ENCODE results near the gene GIMAP1. TPM values are rescaled to one million over a fixed set of nuclear protein-coding genes. Genes with fewer than 3 reads are reported as not detected.

The GIMAP1 gene
- total RNA-seq, 1 experiment from 2014 or later, result 0.10 TPM

- Histone ChIP-seq H3K79me2 (ENCODE audit: insufficient read depth, low read length) (no peaks in the 10 kb centered on the region), H3K9me3 (ENCODE audit: control insufficient read depth in 1 of 2, insufficient read depth in 1 of 2, low read depth in 1 of 2, low read length in 2 of 2) (no peaks in the 10 kb centered on the region), H3K4me3 (replicated peaks in 1 of 2; ENCODE audit: low read depth in 1 of 2, low read length in 2 of 2) (no peak overlapping the region), H3K9me2 (ENCODE audit: insufficient read depth) (no peaks in the 10 kb centered on the region), H3K4me2 (ENCODE audit: low read length) (no peak overlapping the region), H3K4me1 (ENCODE audit: control insufficient read depth in 1 of 2, insufficient read depth in 2 of 2, low read length in 2 of 2) (no peaks in the 10 kb centered on the region), H3K36me3 (ENCODE audit: control insufficient read depth in 1 of 2, insufficient read depth in 2 of 2, low read length in 2 of 2) (no peaks in the 10 kb centered on the region), H3K9ac (ENCODE audit: low read length) (no peak overlapping the region), H3K27ac (ENCODE audit: low read depth, low read length) (no peak overlapping the region), H4K20me1 (ENCODE audit: insufficient read depth) (no peaks in the 10 kb centered on the region), H2AFZ (ENCODE audit: low read depth, low read length, poor library complexity, severe bottlenecking) (no peak overlapping the region), H3K27me3 (ENCODE audit: insufficient read depth, low read length) (peaks cover 15% of the 10 kb centered on the region; the same call in 1 of the 2 replicates)
- DNase-seq (ENCODE audit: low read depth, low spot score) (no peak), ATAC-seq (no peak)
- RAD21 ChIA-PET (ENCODE audit: low non-redundant PET in 1 of 2, low total read pairs in 2 of 2, uncharacterized antibody in 2 of 2, unreplicated experiment in 2 of 2), result no interaction called here
- TF ChIP-seq RAD21 (IDR thresholded peaks at IDR 0.05; ENCODE audit: low read depth) (no peak), ZNF274 (IDR thresholded peaks at IDR 0.05; ENCODE audit: low read depth, low read length) (no peak), SRF (IDR thresholded peaks at IDR 0.05; ENCODE audit: low read depth) (no peak), SP1 (IDR thresholded peaks at IDR 0.05; ENCODE audit: low read depth) (no peak), ATF3 (IDR thresholded peaks at IDR 0.05) (no peak), CBX3 (IDR thresholded peaks at IDR 0.05; ENCODE audit: low read depth) (no peak), TCF7L2 (IDR thresholded peaks at IDR 0.05; ENCODE audit: borderline replicate concordance, extremely low read depth, insufficient read depth, insufficient read length) (no peak), EGR1 (IDR thresholded peaks at IDR 0.05; ENCODE audit: low read depth) (no peak)
- CTCF ChIA-PET, result no interaction called here
- POLR2A ChIA-PET, result no interaction called here
- intact Hi-C loops (cut with micrococcal nuclease), result no loop called here
- BruUV-seq (replicated peaks), result no TSS peak
These were observed 27.8 kb upstream of the GIMAP1 start for GRCh38 chr7:150688630-150689029.

- RAD21 ChIA-PET (ENCODE audit: low non-redundant PET in 1 of 2, low total read pairs in 2 of 2, uncharacterized antibody in 2 of 2, unreplicated experiment in 2 of 2), result no interaction called here
- no peaks in the 10 kb centered on the region for H4K20me1 ChIP-seq (ENCODE audit: insufficient read depth)
- H3K9me2 ChIP-seq (ENCODE audit: insufficient read depth), result no peaks in the 10 kb centered on the region
These were observed 20.8 kb upstream of the GIMAP1 start for GRCh38 chr7:150695654-150696053.

More at GRCh38 chr7:150695654-150696053, 20.8 kb upstream of the GIMAP1 start:
- TF ChIP-seq TCF7L2 (IDR thresholded peaks at IDR 0.05; ENCODE audit: borderline replicate concordance, extremely low read depth, insufficient read depth, insufficient read length) (no peak), SIN3A (IDR thresholded peaks at IDR 0.05; ENCODE audit: low read depth) (no peak), ATF3 (IDR thresholded peaks at IDR 0.05) (no peak), ZFX (IDR thresholded peaks at IDR 0.05) (no peak), POLR2A (IDR thresholded peaks at IDR 0.05; ENCODE audit: borderline replicate concordance, extremely low read depth, insufficient read depth, insufficient read length) (no peak), EGR1 (IDR thresholded peaks at IDR 0.05; ENCODE audit: low read depth) (no peak), YY1 (IDR thresholded peaks at IDR 0.05; ENCODE audit: extremely low read depth, insufficient replicate concordance, low read depth, low read length) (no peak), RAD21 (IDR thresholded peaks at IDR 0.05; ENCODE audit: low read depth) (no peak), ZNF274 (IDR thresholded peaks at IDR 0.05; ENCODE audit: low read depth, low read length) (no peak), EZH2phosphoT487 (IDR thresholded peaks at IDR 0.05; ENCODE audit: borderline replicate concordance) (no peak), CEBPB (IDR thresholded peaks at IDR 0.05; ENCODE audit: low read depth) (no peak), EZH2 (IDR thresholded peaks at IDR 0.05) (no peak)
- TF ChIP-seq, protein P1, sequence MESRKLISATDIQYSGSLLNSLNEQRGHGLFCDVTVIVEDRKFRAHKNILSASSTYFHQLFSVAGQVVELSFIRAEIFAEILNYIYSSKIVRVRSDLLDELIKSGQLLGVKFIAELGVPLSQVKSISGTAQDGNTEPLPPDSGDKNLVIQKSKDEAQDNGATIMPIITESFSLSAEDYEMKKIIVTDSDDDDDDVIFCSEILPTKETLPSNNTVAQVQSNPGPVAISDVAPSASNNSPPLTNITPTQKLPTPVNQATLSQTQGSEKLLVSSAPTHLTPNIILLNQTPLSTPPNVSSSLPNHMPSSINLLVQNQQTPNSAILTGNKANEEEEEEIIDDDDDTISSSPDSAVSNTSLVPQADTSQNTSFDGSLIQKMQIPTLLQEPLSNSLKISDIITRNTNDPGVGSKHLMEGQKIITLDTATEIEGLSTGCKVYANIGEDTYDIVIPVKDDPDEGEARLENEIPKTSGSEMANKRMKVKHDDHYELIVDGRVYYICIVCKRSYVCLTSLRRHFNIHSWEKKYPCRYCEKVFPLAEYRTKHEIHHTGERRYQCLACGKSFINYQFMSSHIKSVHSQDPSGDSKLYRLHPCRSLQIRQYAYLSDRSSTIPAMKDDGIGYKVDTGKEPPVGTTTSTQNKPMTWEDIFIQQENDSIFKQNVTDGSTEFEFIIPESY (IDR thresholded peaks at IDR 0.05; ENCODE audit: extremely low read depth, insufficient replicate concordance, low read length), result no peak
- TF ChIP-seq, protein P2, sequence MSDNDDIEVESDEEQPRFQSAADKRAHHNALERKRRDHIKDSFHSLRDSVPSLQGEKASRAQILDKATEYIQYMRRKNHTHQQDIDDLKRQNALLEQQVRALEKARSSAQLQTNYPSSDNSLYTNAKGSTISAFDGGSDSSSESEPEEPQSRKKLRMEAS (IDR thresholded peaks at IDR 0.05), result no peak
- BruUV-seq (replicated peaks), result no TSS peak
- Histone ChIP-seq H3K27me3 (ENCODE audit: insufficient read depth, low read length) (0 out of 2 replicates have a peak, but pooled peaks cover 5% of the 10 kb centered on the region), H3K27ac (ENCODE audit: low read depth, low read length) (no peak overlapping the region), H3K36me3 (ENCODE audit: control insufficient read depth in 1 of 2, insufficient read depth in 2 of 2, low read length in 2 of 2) (no peaks in the 10 kb centered on the region), H3K9ac (ENCODE audit: low read length) (no peak overlapping the region), H3K4me3 (replicated peaks in 1 of 2; ENCODE audit: low read depth in 1 of 2, low read length in 2 of 2) (no peak overlapping the region), H3K4me2 (ENCODE audit: low read length) (no peak overlapping the region), H3K79me2 (ENCODE audit: insufficient read depth, low read length) (no peaks in the 10 kb centered on the region), H3K4me1 (ENCODE audit: control insufficient read depth in 1 of 2, insufficient read depth in 2 of 2, low read length in 2 of 2) (no peaks in the 10 kb centered on the region), H2AFZ (ENCODE audit: low read depth, low read length, poor library complexity, severe bottlenecking) (no peak overlapping the region), H3K9me3 (ENCODE audit: control insufficient read depth in 1 of 2, insufficient read depth in 1 of 2, low read depth in 1 of 2, low read length in 2 of 2) (no peaks in the 10 kb centered on the region)
- ATAC-seq, result no peak
- no peak for DNase-seq (ENCODE audit: low read depth, low spot score)
- CTCF ChIA-PET, result no interaction called here
- intact Hi-C loops (cut with micrococcal nuclease), result no loop called here
- POLR2A ChIA-PET, result no interaction called here

Measured in HCT116 (cell line).